PC-9 (cell line): Measurements from ENCODE around the gene CSRNP2.

ENCODE experiments used
- EZH2 ChIP-seq: fragments of 200-600 bp; sonication (generic); IDR thresholded peaks from 2 replicates; pipeline ENCODE4 v1.8.0; 2017; ENCODE audit warnings: antibody characterized with exemption, low read depth
- TF ChIP-seq, protein P1 (sequence below): fragments of 200-600 bp; sonication (generic); conservative IDR thresholded peaks from 2 replicates; pipeline ENCODE4 v1.6.1; 2017; ENCODE audit warnings: mixed run types, antibody characterized with exemption, mild to moderate bottlenecking, moderate library complexity

DNA sequence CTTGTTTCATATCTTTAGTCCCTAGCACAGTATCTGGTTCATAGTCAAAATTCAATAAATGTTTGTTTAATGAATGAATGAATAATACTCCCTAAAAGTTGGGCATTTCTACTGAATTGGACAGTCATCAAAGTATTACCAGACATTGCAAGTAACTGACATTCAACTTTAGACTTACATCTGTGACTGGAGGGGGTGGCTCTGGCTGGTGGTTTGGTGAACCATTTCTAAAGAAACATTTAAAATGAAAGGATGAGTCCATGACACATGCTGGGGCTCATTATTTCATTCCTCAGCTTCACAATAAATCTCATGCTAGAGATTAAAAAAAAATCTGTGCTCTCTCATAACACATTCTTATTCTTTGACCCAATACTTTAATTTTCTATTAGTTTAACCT, 20.6 kb upstream of the CSRNP2 start:
- TF ChIP-seq, protein P1, sequence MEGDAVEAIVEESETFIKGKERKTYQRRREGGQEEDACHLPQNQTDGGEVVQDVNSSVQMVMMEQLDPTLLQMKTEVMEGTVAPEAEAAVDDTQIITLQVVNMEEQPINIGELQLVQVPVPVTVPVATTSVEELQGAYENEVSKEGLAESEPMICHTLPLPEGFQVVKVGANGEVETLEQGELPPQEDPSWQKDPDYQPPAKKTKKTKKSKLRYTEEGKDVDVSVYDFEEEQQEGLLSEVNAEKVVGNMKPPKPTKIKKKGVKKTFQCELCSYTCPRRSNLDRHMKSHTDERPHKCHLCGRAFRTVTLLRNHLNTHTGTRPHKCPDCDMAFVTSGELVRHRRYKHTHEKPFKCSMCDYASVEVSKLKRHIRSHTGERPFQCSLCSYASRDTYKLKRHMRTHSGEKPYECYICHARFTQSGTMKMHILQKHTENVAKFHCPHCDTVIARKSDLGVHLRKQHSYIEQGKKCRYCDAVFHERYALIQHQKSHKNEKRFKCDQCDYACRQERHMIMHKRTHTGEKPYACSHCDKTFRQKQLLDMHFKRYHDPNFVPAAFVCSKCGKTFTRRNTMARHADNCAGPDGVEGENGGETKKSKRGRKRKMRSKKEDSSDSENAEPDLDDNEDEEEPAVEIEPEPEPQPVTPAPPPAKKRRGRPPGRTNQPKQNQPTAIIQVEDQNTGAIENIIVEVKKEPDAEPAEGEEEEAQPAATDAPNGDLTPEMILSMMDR: no peak
- TF ChIP-seq EZH2: no peak
